NOMO-1 treated with DMSO at 0.1 percent for 48 hours (cell line): ENCODE measurements around the gene ASGR1.

Experiments used
- DNase-seq: peaks from one replicate; lab custom pipeline; 2025; ENCODE audit not compliant: unreplicated experiment; lab: John Stamatoyannopoulos, UW

Gene ASGR1

GRCh38 chr17:7179317-7180254 is at the start of gene ASGR1:
Gene ASGR1, minus strand, starts transcription at chr17:7179370. Its CDS starts 807 bp downstream, at chr17:7178563.
- DNase-seq = no peak

DNA sequence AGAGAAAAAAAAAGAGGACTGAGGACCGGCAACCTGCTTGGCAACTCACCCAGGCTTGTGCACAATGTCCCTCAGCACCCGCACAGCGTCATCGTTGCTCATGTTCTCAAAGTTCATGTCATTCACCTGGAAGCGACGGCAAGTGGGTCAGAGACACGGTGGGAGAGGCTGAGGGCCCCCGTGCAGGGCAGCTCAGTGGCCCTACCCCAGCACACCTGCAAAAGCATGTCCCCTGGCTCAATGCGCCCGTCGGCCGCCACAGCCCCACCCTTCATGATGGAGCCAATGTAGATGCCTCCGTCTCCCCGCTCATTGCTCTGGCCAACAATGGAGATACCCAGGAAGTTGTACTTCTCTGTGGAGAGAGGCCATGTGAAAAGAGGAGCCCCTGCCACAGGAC is 49.8 kb upstream of the ASGR1 start:
- no peak for DNase-seq

DNA sequence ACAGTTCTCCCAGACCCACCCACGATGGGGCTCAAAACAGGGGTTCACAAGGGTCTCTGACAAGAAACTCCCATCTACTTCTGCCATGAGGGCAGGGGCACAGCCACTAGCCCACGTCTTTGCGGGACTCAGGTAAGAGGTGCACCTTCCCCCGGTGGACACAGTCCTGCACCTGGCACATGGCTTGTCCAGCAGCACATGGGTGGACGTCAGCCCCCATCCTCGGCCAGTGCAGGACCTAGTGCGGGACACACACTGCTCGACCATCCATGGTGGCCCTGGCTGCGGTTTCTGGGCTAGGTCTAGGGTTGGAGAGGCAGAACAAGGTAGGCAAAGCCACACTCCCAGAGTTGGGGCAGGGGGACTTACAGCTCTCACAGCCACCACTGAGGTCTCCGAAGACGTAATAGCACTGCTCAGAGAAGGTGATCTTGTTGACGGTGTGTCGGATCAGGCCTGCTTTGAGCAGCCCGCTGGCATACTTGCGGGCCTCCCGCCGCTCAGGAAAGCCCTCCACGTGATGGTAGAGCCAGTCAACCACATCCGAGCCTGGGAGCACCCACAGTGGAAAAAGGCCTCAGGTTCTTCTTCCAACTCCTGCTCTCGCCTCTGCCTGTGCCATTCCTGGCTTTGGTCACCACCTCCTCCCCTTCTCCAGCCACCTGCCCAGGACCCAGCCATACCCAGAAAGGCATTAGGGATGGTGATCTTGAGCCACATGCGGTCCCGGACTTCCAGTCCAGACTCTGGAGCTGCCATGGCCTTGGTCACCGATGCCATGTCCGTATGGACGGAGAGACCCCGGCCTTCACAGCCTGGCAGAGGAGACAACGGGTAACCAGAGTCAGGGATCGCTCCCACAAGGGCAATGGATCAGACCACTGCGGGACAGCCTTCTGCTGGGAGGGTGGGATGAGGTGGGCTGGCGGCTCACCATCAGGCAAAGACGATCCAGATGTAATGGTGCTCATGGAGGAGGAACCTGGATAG is 47.8 kb upstream of the ASGR1 start:
- DNase-seq = no peak

GRCh38 chr17:7225711-7226331 is 46.7 kb upstream of the ASGR1 start:
- no peak for DNase-seq

GRCh38 chr17:7224661-7225111 is 45.5 kb upstream of the ASGR1 start:
- DNase-seq = no peak

DNA sequence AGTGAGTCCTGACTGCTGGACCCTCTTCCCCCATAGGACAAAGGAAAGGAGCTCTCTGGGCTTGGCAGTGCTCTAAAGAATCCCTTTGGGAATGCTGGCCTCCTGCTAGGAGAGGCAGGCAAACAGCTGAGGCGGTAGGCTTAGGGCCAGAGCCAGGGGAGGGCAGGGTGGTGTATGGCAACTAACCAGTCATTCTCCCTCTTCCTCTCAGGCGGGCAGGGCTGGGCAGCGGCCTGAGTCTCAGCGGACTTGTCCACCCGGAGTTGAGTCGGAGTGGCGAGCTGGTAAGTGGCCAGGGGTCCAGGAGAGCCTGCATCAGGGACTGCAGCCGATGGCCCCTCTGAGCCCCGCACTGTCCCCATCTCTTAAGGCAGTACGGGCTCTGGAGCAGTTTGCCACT is 44.9 kb upstream of the ASGR1 start:
- no peak for DNase-seq

DNA sequence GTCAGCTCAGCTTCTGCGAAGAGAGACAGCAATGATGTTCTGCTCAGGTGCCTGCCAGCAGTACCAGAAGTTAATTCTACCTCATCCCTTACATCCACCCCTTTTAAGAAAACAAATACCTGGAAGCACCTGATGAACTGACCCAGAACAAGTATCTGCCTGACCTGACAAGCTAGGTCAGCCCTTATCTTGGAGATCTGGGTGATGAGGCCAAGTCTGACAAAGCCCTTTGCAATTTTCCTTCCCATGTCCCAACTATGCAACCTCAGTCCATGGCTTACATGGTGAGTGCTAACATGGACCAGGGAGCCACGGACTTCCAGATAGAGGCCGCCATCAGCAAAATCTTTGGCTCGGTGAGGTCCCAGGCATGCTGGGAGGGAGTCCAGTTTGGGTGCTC is 44.2 kb upstream of the ASGR1 start:
- DNase-seq = no peak

DNA sequence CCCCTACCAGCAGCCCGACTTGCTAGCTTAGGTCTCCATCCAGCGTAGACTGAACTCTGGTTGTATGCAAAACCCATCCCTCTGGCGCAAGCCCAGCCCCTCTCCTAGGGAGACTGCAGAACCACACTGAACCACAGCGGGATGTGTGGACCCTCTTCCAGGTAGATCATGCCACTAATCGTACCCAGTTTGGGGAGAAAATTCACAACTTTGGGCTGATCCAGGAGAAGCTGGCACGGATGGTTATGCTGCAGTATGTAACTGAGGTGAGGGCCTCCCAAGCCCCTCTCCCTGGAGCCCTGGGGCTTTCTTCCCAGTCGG is 43.8 kb upstream of the ASGR1 start:
- no peak for DNase-seq

DNA sequence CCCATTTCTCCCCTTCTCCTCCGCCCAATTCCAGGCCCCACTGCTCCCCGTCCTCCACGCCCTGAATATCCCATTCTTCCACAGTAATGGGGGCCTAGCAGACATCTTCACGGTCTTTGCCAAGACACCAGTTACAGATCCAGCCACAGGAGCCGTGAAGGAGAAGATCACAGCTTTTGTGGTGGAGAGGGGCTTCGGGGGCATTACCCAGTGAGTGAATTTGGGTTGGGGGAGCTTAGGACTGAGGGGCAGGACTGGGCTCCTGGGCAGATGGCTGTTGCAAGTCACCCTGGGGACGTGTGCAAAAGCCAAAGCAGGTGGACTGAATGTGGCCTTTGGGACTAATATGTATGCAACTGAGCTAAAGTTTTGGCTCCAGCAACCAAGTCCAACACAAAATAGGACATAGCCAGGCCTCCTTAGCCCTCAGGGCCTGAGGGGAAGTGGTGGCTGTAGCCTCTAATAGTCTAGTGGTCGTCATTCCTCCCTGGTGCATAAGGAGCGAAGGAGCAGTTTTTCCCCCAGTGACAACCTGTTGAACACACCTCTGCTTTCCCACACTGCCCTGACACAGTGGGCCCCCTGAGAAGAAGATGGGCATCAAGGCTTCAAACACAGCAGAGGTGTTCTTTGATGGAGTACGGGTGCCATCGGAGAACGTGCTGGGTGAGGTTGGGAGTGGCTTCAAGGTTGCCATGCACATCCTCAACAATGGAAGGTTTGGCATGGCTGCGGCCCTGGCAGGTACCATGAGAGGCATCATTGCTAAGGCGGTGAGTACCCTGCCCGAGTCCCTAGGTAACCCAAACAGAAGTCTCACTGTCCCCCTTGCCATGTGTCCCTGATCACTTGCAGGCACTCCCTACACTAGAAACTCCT is 43.2 kb upstream of the ASGR1 start:
- DNase-seq = no peak

DNA sequence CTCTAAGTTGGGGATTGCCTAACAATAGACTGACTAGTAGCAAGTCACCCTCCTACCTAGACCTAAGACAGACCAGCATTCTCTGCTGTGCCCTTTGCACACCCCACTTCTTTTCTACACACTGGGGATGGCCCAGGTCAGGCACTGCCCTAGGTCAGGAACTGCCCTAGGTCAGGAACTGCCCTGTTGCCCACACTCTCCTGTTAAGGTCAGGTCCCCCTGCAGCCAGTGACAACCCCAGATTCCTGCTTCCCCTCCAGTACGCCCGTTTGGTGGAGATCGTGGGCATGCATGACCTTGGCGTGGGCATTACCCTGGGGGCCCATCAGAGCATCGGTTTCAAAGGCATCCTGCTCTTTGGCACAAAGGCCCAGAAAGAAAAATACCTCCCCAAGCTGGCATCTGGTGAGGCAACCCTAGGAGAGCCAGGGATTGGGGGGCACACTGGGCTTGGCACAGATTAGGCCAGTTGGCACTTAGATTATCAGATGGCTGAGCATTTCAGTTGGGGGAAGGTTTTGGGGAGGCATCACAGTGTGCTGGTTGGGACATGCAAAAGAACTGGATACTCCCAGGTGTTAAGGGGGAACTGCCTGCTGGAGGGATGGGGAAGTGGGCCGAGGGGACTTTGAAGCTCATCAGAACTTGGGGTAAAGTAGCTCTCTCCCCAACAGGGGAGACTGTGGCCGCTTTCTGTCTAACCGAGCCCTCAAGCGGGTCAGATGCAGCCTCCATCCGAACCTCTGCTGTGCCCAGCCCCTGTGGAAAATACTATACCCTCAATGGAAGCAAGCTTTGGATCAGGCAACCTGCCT is 42.3 kb upstream of the ASGR1 start:
- DNase-seq = no peak

DNA sequence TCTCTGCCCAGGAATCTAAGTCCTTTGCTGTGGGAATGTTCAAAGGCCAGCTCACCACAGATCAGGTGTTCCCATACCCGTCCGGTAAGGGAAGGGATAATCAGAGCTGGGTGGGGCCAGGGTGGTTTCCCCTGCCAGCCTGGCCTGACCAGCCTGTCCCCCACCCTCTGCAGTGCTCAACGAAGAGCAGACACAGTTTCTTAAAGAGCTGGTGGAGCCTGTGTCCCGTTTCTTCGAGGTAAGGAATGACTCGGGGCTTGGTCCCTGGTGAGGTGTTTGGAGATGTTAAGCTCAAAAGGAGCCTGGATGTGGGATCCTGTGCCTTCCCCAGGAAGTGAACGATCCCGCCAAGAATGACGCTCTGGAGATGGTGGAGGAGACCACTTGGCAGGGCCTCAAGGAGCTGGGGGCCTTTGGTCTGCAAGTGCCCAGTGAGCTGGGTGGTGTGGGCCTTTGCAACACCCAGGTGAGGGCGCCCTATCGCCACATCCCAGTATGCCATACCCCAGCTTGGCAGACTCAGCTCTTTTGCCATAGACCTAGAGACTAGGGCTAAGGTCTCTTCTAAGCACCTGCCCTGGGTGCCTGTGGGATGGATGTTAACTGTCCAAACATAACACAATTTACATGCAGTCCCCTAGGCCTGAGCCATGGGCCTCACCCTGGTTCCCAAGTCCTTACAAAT is 41.6 kb upstream of the ASGR1 start:
- DNase-seq = peak; percentile 66

- DNase-seq = peak; percentile 78
Observed at GRCh38 chr17:7219812-7220592, 40.8 kb upstream of the ASGR1 start, which contains the start of the genes ACADVL and DLG4. Gene ACADVL, plus strand, starts transcription at chr17:7219938. Its CDS starts 47 bp downstream, at chr17:7219985. Gene DLG4, minus strand, starts transcription at chr17:7219836.

DNA sequence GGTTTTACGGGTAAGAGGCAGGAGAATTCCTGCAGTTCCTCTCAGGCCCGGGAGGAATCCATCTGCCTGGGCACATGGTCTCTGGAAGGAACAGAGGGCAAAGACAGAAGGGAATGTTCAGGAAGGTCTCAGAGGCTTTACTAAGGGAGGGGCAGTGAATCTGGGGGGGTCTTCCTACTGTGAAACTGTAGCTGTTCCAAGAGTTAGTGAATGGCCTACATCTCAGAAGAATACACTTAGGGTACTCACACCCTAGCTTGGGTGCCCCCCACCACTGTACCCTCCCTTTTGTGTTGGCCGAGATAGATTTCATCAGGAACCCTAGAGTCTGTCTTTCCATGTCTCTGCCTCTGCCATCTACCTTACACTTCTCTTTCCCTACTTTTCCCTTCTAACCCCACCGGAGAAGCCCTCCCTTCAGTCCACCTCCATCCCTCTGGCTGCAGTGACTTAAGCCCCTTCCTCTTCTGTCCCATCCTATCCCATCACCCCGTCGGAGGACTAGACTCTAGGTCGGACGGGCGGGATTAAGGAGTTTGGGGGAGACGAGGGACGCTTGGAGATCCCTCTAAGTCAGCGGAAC is 40.1 kb upstream of the ASGR1 start:
- DNase-seq = no peak

DNA sequence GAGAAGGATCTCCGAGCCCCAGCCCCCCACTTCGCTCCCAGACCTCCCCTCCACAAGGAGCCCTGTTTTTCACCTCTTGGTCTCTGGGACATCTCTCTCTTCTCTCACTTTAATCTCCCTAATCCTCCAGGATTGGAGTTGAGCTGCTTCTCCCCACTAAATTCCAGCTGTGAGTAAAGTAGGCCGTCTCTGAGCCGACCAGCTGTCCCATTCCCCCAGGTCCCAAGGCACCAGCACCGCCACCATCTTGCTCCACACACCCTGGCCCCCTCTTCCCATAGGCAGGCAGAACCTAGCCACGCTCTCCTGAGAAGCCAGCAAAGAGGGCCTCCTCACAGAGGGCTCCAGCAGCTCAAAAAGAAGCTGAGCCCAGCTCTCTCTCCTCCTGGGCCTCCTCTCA is 39.6 kb upstream of the ASGR1 start:
- no peak for DNase-seq

GRCh38 chr17:7218166-7218565 is 39.0 kb upstream of the ASGR1 start:
- DNase-seq = no peak

DNA sequence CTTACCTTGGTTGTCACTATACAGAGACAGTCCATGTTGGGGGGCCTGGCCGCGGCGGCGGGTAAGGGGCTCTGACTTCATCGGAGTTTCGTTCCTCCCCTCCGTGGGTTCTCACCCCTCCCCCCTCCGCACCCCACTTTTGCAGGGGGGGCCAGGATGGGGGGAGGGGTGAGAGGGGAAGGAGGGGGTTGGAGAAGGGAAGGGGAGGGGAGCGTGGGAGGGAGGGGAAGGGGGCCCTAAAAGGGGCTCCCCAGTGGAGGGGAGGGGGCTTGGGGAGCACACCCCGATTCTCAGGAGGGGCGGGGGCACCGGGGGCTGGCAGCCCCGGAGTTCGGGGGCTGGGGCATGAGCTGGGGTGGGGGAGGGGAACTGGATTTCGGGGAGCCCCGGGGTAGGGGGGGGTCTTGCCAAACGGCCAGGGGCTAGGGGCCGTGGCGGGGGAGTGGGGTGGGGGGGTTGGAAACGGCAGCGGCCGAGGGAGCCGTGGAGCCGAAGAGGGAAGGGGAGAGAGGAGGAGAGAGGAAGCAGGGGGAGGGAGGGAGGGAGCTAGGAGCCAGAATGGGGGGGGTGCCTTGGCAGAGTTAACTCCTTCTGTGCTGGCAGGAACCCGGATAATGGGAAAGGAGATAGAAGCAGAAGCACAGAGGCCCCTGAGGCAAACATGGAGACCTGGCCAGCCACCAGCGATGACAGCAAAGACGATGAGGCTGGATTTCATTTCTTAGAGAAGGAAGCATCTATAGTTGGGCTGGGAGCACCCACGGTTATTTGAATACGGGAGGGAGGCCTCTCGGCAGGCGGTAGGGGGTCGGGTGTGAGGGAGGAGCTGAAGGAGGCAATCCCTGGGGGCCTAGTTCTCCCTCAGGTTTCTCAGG is 38.2 kb upstream of the ASGR1 start:
- DNase-seq = peak; percentile 68
